Umbilical cord (tissue), 2 donors: ENCODE results near the gene FAM72C. TPM values are rescaled to one million over a fixed set of nuclear protein-coding genes. Genes with fewer than 3 reads are reported as not detected.
"Not testable (repeated sequence)": the region's sequence is repeated elsewhere in the genome, so short reads cannot be mapped to it uniquely, and the experiment has no call there.

Experiments
- DNase-seq: peaks from one replicate; pipeline ENCODE4 v3.0.0-alpha.2; 2015; ENCODE audit warnings: low spot score
- total RNA-seq: library from RNA; depleted of rRNA; stranded (reverse); fragments of >200 nt; gene quantifications from one replicate; pipeline ENCODE4 v1.2.3, GENCODE V29; 2014; ENCODE audit warnings: low replicate concordance; ENCODE audit not compliant: insufficient read depth

FAM72C gene
- total RNA-seq, 1 donor from 2014 or later, result 6.0 TPM

DNA sequence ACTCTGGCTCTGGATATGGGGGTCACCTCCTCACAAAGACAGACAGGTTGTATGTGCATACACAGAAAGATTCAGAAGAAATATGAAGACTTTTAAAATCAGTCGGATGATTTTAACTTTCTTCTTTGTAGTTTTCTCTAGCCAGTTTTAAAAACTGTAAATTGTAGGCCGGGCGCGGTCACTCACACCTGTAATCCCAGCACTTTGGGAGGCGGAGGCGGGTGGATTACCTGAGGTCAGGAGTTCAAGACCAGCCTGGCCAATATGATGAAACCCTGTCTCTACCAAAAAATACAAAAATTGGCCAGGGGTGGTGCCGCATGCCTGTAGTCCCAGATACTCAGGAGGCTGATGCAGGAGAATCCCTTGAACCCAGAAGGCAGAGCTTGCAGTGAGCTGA lies 58.1 kb downstream of the FAM72C start:
- not testable (repeated sequence) for DNase-seq
